ENCODE results near the gene IGF2BP1.

DNA sequence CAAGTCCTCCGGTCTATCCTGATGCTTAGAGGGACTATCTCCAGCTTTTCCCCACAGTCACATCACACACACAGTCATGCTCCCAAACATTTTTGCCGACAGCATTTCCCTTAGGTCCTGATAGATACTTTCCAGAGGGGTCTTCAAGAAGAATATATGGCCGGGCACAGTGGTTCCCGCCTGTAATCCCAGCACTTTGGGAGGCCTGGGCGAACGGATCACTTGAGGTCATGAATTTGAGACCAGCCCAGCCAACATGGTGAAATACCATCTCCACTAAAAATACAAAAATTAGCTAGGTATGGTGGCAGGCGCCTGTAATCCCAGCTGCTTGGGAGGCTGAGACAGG is 24.5 kb upstream of the IGF2BP1 start:
- TF ChIP-seq CTCF (conservative IDR thresholded peaks at IDR 0.05; ENCODE audit: low read depth, low read length) = no peak
- TF ChIP-seq EZH2phosphoT487 (IDR thresholded peaks at IDR 0.05; ENCODE audit: borderline replicate concordance, low read length) = no peak
